GM10847 (cell line): ENCODE measurements around the gene SLC35F3.

Source experiments
- POLR2A ChIP-seq: IDR thresholded peaks from 2 replicates; pipeline ENCODE4 v1.6.1; 2011; ENCODE audit not compliant: insufficient read length; ENCODE audit errors: extremely low read depth

The SLC35F3 gene

GRCh38 chr1:233901495-233901894 is 3.0 kb upstream of the SLC35F3 start:
- no peak for TF ChIP-seq POLR2A

DNA sequence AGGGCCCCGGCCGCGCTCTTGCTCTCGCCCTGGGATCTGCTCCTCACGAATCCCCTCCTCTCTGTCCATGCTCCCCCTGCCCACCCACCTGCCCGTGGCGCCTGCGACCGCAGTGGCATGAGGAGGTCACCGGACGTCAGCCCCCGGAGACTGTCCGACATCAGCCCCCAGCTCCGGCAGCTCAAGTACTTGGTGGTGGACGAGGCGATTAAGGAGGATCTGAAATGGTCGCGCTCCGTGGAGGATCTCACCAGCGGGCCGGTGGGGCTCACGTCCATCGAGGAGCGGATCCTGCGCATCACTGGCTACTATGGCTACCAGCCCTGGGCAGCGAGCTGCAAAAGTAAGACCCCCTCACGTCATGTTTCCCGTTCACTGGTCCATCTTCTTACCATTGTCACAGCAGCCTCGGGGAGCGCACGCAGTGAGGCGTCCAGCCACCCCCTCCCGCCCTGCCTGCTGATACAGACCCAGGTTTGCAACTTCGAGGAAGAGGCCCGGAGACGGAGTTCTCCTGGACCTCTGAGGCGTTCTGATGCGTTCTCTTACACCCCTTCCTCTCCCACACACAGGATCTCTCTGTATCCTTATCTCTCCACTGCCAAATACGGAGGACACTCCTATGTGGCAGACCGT is 1.1 kb downstream of the SLC35F3 start:
- TF ChIP-seq POLR2A = no peak

- TF ChIP-seq POLR2A = no peak
These were observed 2.7 kb downstream of the SLC35F3 start for GRCh38 chr1:233907151-233907550.

- no peak for TF ChIP-seq POLR2A
These were observed 3.6 kb downstream of the SLC35F3 start for GRCh38 chr1:233908092-233908491.

GRCh38 chr1:233909195-233909594 is 4.7 kb downstream of the SLC35F3 start:
- no peak for TF ChIP-seq POLR2A

GRCh38 chr1:233912447-233912846 is 8.0 kb downstream of the SLC35F3 start:
- TF ChIP-seq POLR2A = no peak

DNA sequence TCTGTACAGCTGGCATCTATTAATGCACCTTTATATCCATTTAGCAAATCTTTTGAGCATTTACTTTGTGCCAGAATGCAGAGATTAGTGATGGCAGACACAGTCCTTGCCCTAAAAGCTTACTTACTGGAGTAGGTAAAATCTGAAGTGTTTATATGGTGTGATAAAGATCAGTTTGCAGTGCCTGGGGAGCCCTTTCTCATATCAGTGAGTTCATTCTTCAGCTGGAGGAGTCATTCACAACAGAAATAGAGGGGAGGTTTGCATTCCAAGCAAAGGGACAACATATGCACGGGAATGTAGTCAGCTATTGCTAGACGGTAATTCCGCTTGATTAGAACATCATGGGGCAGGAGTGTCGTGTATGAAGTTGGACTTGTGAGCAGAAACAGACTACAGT is 8.4 kb downstream of the SLC35F3 start:
- TF ChIP-seq POLR2A = no peak

- TF ChIP-seq POLR2A = no peak
These were observed 12.2 kb downstream of the SLC35F3 start for GRCh38 chr1:233916706-233917105.

GRCh38 chr1:233919786-233920185 is 15.3 kb downstream of the SLC35F3 start:
- no peak for TF ChIP-seq POLR2A

DNA sequence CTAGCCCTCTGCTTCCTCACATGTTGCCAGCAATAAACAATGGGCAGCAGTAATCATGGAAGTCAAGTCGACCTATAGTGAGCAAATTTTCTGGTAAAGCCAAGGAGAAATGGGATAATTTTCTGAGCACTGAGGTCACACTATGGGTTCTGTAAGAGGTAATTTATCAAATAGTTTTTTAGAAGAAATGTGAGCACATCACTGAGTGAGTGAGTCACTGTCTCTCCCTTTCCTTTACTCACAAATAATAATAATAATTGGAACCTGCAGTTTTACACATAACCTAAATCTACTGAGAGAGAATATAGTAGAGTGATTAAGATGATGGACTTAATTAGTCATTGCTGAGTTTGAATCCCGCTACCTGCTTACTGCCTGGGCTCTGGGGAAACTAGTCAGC is 23.6 kb downstream of the SLC35F3 start:
- no peak for TF ChIP-seq POLR2A

- TF ChIP-seq POLR2A = no peak
These were observed 28.9 kb downstream of the SLC35F3 start for GRCh38 chr1:233933339-233933738.

DNA sequence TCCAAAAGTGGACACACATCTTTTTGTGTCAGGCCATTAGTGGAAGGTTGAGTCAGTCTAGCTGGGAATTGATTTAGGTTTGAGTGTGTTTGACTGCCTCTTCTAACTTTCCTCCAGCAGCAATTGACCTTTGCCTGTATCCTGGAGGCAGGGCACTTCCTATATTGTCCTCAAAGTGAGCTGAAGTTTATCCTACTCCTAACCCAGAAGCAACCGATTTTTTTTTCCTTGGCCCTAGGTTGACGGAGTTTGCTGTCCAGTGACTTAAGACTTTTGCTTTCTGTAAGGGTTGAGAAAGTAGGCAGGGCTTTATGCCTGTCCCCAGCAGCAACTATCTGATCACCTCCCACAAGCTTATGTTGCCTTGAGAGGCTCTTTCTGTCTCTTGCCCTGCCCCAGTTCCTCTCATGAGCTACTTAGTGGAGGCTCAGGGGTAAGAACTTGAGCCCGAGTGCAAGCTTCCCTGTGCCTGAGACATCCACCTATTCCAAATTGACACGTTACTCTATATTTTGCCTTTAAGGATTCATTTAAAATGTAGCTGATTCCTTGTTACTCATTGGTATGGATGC is 30.9 kb downstream of the SLC35F3 start:
- TF ChIP-seq POLR2A = no peak

DNA sequence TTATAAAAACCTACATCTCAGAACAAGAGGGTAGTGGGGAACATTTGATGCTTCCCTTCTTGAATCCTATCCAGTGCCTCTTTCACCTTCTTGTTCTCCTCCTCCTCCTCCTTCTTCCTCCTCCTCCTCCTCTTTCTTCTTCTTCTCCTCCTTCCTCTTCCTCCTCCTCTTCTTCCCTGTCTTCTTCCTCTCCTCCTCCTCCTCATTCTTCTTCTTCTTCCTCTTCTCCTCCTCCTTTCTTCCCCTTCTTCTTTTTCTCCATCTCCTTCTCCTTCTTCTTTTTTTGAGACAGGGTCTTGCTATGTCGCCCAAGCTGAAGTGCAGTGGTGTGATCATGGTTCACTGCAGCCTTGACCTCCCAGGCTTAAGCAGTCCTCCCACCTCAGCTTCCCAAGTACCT is 31.9 kb downstream of the SLC35F3 start:
- no peak for TF ChIP-seq POLR2A

DNA sequence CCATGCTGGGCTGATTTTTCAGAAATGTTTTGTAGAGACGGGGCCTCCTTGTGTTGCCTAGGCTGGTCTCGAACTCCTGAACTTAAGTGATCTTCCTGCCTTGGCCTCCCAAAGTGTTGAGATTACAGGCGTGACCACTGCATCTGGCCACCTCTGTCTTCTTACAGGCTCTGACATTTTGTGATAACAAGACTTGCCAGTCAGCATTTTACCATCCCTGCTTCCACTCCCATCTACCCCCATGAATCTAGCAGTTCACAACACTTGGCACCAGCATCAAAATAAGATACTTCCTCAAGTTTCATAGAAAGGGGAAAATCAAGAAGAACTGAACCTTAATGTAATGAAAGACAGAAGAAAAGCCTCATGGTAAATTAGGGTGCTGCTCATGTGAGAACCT is 32.4 kb downstream of the SLC35F3 start:
- TF ChIP-seq POLR2A = no peak

GRCh38 chr1:233938476-233938875 is 34.0 kb downstream of the SLC35F3 start:
- no peak for TF ChIP-seq POLR2A

DNA sequence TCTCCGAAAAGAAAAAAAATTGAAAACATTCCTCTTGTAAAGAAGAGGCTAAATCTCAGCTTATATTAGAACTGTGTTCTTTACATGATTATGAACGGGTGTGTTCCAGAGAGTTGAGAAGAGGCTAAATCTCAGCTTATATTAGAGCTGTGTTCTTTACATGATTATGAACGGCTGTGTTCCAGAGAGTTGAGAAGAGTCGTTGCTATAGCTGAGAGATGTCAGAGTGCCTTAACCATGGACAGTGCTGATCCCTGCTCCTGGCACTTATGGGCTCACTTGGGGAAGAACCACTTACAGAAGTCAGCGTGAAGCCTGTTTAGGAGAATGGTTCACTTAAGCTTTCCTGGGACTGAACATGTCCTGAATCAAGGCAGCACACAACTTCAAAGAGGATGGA is 35.0 kb downstream of the SLC35F3 start:
- no peak for TF ChIP-seq POLR2A

GRCh38 chr1:233940908-233941307 is 36.4 kb downstream of the SLC35F3 start:
- no peak for TF ChIP-seq POLR2A
